Measurements from ENCODE around the gene CUEDC2. TPM values are rescaled to one million over a fixed set of nuclear protein-coding genes. Genes with fewer than 3 reads are reported as not detected.

CUEDC2 gene
- polyA plus RNA-seq, 1 donor from 2014 or later, result 169 TPM

GRCh38 chr10:102457591-102458150 lies 25.3 kb upstream of the CUEDC2 start:
- no peaks in the 10 kb centered on the region for H3K36me3 ChIP-seq (ENCODE audit: insufficient read depth, low read length)
- no peaks in the 10 kb centered on the region for H4K20me1 ChIP-seq (ENCODE audit: insufficient read depth)
- no peaks in the 10 kb centered on the region for H3K9me2 ChIP-seq (ENCODE audit: insufficient read depth, low read length)
- H3K27ac ChIP-seq (ENCODE audit: low read length), result no peak overlapping the region
- no peak overlapping the region for H3K9ac ChIP-seq (ENCODE audit: low read length)
- H3K79me2 ChIP-seq (replicated peaks; ENCODE audit: insufficient read depth, low read length), result no peaks in the 10 kb centered on the region
- H3K4me3 ChIP-seq (ENCODE audit: low read length), result no peak overlapping the region
- TF ChIP-seq, protein P1, sequence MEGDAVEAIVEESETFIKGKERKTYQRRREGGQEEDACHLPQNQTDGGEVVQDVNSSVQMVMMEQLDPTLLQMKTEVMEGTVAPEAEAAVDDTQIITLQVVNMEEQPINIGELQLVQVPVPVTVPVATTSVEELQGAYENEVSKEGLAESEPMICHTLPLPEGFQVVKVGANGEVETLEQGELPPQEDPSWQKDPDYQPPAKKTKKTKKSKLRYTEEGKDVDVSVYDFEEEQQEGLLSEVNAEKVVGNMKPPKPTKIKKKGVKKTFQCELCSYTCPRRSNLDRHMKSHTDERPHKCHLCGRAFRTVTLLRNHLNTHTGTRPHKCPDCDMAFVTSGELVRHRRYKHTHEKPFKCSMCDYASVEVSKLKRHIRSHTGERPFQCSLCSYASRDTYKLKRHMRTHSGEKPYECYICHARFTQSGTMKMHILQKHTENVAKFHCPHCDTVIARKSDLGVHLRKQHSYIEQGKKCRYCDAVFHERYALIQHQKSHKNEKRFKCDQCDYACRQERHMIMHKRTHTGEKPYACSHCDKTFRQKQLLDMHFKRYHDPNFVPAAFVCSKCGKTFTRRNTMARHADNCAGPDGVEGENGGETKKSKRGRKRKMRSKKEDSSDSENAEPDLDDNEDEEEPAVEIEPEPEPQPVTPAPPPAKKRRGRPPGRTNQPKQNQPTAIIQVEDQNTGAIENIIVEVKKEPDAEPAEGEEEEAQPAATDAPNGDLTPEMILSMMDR (IDR thresholded peaks at IDR 0.05; ENCODE audit: poor library complexity, severe bottlenecking), result no peak
- TF ChIP-seq RAD21 (conservative IDR thresholded peaks at IDR 0.05), result no peak
- no peak for TF ChIP-seq MXI1 (conservative IDR thresholded peaks at IDR 0.05; ENCODE audit: poor library complexity, severe bottlenecking)
- TF ChIP-seq POLR2AphosphoS5 (IDR thresholded peaks at IDR 0.05), result no peak
- TF ChIP-seq SMC3 (conservative IDR thresholded peaks at IDR 0.05; ENCODE audit: poor library complexity), result no peak
- TF ChIP-seq, protein P2, sequence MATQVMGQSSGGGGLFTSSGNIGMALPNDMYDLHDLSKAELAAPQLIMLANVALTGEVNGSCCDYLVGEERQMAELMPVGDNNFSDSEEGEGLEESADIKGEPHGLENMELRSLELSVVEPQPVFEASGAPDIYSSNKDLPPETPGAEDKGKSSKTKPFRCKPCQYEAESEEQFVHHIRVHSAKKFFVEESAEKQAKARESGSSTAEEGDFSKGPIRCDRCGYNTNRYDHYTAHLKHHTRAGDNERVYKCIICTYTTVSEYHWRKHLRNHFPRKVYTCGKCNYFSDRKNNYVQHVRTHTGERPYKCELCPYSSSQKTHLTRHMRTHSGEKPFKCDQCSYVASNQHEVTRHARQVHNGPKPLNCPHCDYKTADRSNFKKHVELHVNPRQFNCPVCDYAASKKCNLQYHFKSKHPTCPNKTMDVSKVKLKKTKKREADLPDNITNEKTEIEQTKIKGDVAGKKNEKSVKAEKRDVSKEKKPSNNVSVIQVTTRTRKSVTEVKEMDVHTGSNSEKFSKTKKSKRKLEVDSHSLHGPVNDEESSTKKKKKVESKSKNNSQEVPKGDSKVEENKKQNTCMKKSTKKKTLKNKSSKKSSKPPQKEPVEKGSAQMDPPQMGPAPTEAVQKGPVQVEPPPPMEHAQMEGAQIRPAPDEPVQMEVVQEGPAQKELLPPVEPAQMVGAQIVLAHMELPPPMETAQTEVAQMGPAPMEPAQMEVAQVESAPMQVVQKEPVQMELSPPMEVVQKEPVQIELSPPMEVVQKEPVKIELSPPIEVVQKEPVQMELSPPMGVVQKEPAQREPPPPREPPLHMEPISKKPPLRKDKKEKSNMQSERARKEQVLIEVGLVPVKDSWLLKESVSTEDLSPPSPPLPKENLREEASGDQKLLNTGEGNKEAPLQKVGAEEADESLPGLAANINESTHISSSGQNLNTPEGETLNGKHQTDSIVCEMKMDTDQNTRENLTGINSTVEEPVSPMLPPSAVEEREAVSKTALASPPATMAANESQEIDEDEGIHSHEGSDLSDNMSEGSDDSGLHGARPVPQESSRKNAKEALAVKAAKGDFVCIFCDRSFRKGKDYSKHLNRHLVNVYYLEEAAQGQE (IDR thresholded peaks at IDR 0.05; ENCODE audit: borderline replicate concordance), result no peak
- TF ChIP-seq EZH2 (IDR thresholded peaks at IDR 0.05; ENCODE audit: borderline replicate concordance, insufficient read depth, low read length, poor library complexity, severe bottlenecking), result no peak
- no peak for TF ChIP-seq TAF1 (IDR thresholded peaks at IDR 0.05; ENCODE audit: low read depth)
- no peak for TF ChIP-seq EP300 (conservative IDR thresholded peaks at IDR 0.05; ENCODE audit: poor library complexity, severe bottlenecking)
- no peaks in the 10 kb centered on the region for H3F3A ChIP-seq (ENCODE audit: insufficient read depth, low read length, poor library complexity, severe bottlenecking)
- no peaks in the 10 kb centered on the region for H3K9me3 ChIP-seq (ENCODE audit: low read length)
- H2AFZ ChIP-seq (ENCODE audit: low read depth, low read length), result no peak overlapping the region
- H3K27me3 ChIP-seq (ENCODE audit: insufficient read depth, low read depth, low read length), result no peaks in the 10 kb centered on the region
- H3K4me2 ChIP-seq (ENCODE audit: low read length), result no peak overlapping the region

GRCh38 chr10:102455893-102456471 lies 23.6 kb upstream of the CUEDC2 start:
- no peaks in the 10 kb centered on the region for H3K27me3 ChIP-seq (ENCODE audit: insufficient read depth, low read depth, low read length)
- no peak overlapping the region for H3K4me2 ChIP-seq (ENCODE audit: low read length)
- H2AFZ ChIP-seq (ENCODE audit: low read depth, low read length), result no peak overlapping the region
- H3K27ac ChIP-seq (ENCODE audit: low read length), result no peak overlapping the region
- TF ChIP-seq RAD21 (conservative IDR thresholded peaks at IDR 0.05) (no peak), POLR2AphosphoS5 (IDR thresholded peaks at IDR 0.05) (no peak), MXI1 (conservative IDR thresholded peaks at IDR 0.05; ENCODE audit: poor library complexity, severe bottlenecking) (no peak), EP300 (conservative IDR thresholded peaks at IDR 0.05; ENCODE audit: poor library complexity, severe bottlenecking) (no peak), SMC3 (conservative IDR thresholded peaks at IDR 0.05; ENCODE audit: poor library complexity) (no peak), EZH2 (IDR thresholded peaks at IDR 0.05; ENCODE audit: borderline replicate concordance, insufficient read depth, low read length, poor library complexity, severe bottlenecking) (no peak), TAF1 (IDR thresholded peaks at IDR 0.05; ENCODE audit: low read depth) (no peak)
- TF ChIP-seq, protein P1 (IDR thresholded peaks at IDR 0.05; ENCODE audit: poor library complexity, severe bottlenecking), result no peak
- TF ChIP-seq, protein P2 (IDR thresholded peaks at IDR 0.05; ENCODE audit: borderline replicate concordance), result no peak
- H3K36me3 ChIP-seq (ENCODE audit: insufficient read depth, low read length), result no peaks in the 10 kb centered on the region
- H3K9ac ChIP-seq (ENCODE audit: low read length), result no peak overlapping the region
- H3F3A ChIP-seq (ENCODE audit: insufficient read depth, low read length, poor library complexity, severe bottlenecking), result no peaks in the 10 kb centered on the region
- H3K9me3 ChIP-seq (ENCODE audit: low read length), result no peaks in the 10 kb centered on the region
- H3K9me2 ChIP-seq (ENCODE audit: insufficient read depth, low read length), result no peaks in the 10 kb centered on the region
- no peak overlapping the region for H3K4me3 ChIP-seq (ENCODE audit: low read length)
- H3K79me2 ChIP-seq (replicated peaks; ENCODE audit: insufficient read depth, low read length), result no peaks in the 10 kb centered on the region
- no peaks in the 10 kb centered on the region for H4K20me1 ChIP-seq (ENCODE audit: insufficient read depth)

All from neural cell (in vitro differentiated cells).